SK-N-MC (cell line): ENCODE data around the gene JUNB.

Experiments used
- EZH2 ChIP-seq: fragments of 200-600 bp; sonication (generic); IDR thresholded peaks from one replicate; pipeline ENCODE4 v1.6.1; 2017; ENCODE audit warnings: antibody characterized with exemption
- FOXP2 ChIP-seq: optimal IDR thresholded peaks from 2 replicates; pipeline ENCODE3; 2011; ENCODE audit warnings: mild to moderate bottlenecking, moderate library complexity; ENCODE audit not compliant: insufficient read depth; ENCODE audit errors: extremely low read length, control extremely low read depth
- POLR2AphosphoS5 ChIP-seq: IDR thresholded peaks from 2 replicates; pipeline ENCODE4 v1.6.1; 2012; ENCODE audit warnings: mild to moderate bottlenecking, low read depth, low read length, borderline replicate concordance

- peak; percentile 100 for TF ChIP-seq POLR2AphosphoS5
- TF ChIP-seq FOXP2 = peak; percentile 95
- TF ChIP-seq EZH2 = no peak
These were observed at the start of gene JUNB for GRCh38 chr19:12791345-12792050.
